GM21737 (cell line): ENCODE results near the gene PLEKHA7.

Experiments used
- ATAC-seq: cut with Tn5 transposase; IDR thresholded peaks from one replicate; pipeline ENCODE4 v1.9.1; 2021; ENCODE audit warnings: mild to moderate bottlenecking, moderate library complexity; ENCODE audit not compliant: unreplicated experiment

PLEKHA7 gene

DNA sequence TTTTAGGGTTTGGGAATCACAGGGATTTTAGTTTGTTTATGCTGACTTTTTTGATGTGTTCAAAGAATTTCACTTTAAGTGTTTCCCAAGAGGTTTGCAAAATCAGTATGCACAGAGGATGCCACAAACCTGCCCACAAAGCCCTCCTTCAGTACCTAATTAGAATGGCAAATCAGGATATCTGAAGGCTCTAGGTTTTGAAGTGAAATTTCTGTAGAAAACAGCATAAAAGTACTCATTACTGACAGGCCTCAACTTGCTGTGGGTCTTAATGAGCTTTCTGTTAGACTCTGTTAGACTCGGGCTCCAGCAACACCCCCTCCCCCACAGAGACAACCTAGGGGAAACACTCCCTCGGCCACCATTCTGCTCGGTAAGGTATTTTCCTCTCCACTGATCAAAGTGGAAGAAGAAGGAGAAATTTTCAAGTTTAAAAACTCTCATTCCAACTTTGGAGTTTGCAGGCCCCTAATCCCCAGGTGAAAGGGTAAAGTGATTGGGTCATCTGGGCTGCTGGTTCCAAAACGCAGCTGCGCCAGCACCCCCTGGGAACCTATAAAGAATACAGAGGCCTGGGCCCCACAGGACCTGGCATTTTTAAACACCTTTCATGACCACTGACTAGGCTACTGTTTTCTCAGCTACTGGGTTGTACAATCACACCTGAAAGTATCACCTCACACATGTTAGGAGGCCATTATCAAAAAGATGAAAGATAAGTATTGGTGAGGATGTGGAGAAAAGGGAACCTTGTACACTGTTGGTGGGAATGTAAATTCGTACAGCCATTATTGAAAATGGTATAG, 67.5 kb downstream of the PLEKHA7 start:
- peak; percentile 48 for ATAC-seq

DNA sequence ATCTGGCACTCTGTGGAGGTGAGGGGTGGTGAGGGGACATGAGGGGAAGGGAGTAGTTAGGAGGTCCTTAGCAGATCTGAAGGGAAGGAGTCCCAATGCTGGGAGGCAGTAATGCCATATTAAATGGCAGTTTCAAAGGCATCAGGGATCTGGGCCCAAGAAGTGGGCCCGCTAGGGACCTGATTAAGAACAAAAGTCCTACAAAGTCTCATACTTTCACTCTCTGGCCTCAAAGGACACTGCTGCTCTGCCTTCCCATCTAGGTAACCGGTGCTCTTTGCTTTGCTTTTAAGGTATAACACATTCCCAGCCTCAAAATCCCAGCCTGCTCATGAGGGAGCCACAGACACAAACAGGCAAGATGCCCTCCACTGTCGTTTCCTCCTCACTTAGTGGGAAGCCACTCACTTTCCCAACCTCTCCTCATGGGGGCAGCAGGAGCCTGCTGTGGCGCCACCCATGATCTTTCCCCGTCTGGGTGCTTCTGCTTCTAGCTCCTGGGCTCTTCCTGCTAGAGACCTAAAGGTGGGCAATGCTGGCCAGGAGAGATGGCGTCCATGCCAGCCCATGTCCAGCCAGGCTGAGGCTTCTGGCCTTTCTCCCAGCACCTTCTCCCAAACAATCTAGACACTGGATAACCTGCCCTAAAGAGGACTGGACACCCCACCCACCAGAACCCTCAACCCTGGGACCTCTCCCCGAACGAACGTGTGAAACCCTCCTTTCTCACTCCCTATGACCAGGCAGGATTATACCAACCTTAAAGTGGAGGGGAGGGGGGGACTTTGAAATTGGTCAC, 68.3 kb downstream of the PLEKHA7 start:
- peak; percentile 85 for ATAC-seq

DNA sequence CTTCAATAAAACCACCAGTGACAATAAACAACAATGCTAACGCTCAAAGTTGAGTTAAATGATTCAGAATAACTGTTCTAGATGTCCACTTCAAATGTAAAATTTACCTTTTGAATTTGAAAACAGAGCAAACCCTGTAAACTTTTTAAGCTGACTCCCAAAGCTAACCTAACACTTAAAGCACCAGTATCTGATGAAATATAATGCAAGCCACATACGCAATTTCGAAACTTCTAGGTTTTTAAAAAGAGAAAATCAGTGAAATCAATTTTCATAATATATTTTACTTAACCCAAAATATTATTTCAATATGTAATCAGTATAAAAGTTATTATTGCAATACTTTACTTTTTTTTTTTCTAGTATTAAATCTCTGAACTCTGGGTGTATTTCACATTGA, 71.3 kb downstream of the PLEKHA7 start:
- no peak for ATAC-seq

DNA sequence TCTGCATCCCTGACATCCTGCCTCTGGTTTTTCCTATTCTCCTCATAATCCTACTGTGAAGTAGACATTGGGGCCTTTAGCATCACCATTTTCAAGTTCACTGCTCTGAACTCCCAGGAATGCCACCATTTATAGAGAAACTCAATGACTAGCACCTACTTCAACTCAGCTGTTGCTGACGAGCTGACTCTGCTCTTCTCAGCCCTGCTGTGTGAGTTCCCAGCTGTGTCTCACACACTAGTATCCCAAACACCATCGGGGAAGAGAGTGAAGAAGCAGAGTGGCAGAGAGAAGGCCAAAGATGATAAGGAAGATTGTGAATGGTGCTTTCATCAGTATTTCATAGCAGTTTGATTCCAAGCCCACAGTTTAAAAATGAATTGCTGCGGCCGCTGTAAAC, 71.9 kb downstream of the PLEKHA7 start:
- ATAC-seq: no peak

DNA sequence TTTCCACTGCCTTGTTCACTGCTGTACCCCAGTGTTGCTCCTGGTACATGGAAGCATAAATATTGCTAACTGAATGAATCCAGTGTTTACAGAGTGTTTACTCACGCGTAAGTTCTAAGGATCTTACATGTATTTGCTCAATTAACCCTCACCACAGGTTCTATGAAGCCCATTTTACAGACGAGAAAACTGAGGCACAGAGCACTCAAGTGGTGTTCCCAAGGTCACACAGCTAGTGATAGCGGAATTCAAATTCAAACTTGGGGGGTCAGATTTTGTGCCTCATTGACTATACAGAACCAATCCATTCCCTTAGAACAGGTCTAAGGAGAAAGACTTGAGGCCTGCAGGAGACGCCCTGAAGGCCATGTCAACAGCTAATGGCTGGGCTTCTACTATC, 72.3 kb downstream of the PLEKHA7 start:
- ATAC-seq: no peak

DNA sequence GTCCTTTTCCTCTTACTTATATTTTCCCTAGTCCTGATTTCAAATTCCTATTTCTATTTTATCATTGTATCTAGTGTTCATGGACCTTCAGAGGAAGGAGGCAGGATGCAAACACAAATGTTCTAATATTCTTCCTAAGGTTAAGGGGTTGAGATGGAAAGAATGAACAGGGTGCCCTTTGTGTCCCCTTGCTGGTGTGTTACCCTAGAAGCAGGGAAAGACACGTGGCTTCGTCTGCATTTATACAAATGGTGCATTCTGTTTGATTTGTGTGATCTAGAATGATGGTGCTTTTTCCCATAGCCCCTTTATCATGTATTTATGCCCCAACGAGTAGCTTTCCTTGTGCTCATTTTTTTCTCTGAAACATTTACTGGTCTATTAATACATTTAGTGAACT, 76.2 kb downstream of the PLEKHA7 start:
- ATAC-seq: no peak

DNA sequence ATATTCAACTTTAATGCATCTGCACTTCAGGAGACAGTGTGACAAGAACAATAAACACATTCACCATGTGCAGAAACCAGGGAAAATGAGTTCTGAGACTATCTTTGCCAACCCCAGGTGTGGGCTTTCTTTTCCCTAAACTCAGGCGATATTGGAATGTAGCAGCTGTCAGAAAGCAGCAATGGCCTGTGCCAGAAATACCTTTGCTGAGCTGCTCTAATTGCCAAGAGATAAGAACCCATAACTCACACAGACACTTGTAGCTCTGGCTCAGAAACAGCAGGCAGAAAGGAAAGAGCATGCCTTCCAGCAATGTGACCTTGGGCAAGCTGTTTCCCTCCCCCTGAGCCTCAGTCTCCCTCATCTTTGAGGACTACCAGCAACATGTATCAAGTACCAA, 77.6 kb downstream of the PLEKHA7 start:
- ATAC-seq: no peak

DNA sequence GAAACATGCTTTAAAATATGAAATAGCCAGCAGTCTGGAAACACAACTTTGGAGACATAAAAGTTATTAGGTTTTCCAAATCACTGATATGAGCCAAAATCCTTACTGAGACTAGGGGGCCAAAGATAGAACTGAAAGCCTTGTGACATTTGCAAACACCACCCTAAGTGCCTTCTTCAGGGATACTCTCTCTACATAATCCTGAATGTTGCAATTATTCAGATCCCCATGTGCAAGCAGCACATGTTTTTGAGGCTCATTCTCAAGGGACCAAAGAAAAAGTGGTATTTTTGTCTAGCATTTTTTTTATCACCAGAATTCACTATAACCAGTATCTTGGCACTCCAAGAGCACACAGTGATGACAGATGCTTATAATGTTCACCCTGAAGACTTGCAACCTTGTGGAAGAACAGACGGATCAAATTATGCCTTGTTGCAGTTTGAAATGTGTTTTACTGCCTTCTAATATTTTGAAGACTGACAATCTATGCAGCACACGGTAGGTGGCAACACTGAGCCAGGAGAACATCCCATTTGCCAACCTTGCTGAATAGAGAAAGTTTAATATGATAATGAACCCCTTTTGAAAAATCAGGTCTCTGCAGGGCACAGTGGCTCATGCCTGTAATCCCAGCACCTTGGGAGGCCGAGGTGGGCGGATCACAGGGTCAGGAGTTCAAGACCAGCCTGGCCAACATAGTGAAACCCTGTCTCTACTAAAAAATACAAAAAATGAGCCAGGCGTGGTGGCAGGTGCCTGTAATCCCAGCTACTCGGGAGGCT, 78.5 kb downstream of the PLEKHA7 start:
- no peak for ATAC-seq

DNA sequence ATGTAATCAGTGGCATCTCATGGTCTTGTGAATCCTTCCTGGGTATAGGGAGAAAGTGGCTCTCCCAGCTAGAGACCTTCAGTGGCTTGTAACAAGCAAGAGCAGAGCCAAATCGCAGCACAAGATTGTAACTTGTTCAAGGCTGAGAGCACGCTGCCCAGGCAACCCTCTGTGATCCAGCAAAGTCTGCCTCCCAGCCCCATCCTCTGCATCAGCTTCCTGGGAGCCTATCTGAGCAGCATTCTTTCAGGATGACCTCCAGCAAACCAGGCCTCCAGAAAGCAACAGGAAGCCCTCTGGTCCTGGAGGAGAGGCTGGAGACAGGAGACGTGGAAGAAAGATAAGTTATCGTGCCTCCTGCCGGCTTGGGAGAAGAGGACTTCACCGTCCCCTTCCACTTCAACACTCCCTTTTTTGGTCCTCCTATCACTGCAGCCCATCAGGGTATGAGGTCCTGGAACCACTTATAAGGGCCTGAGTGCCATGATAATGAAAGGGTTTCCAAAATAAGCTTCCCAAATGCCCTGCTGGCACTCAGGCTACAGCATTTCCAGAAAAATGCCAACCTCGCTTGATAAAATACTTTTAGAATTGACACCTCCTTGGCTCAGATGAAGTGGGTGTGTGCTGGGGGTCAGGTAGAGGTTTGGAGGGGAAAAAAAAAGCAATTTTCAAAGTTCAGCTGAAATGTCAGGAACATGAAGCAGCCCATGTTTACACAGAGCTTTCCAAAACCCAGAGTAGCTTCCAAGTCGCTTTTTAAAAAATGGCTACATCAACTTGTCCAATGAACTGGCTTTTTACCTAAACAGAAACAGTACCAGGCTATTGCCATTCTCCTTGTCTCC, 80.2 kb downstream of the PLEKHA7 start:
- no peak for ATAC-seq

DNA sequence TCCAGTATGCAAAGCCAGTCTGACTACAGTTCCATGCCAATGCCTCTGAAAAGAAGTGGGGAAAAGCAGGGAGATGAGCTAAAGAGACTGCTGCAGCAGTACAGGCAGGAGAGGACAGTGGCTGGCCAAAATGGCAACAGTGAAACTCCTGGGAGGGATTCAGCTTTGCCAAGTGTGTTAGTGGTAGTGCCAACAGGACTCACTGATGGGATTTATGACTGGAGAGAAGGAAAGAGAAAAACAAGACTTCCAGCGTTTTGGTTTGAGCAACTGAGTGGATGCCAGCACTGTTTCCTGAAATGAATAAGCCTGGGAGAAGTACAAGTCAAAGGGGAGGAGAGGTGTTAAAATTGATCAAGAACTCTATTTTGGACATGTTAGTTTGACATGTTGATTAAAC, 80.9 kb downstream of the PLEKHA7 start:
- ATAC-seq: no peak

DNA sequence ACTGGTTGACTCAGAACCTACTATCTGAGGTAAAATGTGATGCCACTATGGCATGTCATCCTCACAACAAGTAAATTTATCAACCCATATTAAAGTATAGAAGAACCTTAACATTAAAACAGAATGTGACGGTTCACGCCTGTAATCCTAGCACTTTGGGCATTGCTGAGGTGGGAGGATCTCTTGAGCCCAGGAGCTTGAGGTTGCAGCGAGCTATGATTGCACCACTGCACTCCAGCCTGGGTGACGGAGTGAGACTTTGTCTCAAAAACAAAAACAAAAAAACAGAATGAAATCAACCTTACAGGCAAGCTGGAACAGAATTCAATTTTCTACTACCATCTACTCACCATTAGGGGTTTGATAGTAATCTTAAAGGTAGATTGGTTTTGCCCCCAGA, 86.2 kb downstream of the PLEKHA7 start:
- ATAC-seq: no peak

DNA sequence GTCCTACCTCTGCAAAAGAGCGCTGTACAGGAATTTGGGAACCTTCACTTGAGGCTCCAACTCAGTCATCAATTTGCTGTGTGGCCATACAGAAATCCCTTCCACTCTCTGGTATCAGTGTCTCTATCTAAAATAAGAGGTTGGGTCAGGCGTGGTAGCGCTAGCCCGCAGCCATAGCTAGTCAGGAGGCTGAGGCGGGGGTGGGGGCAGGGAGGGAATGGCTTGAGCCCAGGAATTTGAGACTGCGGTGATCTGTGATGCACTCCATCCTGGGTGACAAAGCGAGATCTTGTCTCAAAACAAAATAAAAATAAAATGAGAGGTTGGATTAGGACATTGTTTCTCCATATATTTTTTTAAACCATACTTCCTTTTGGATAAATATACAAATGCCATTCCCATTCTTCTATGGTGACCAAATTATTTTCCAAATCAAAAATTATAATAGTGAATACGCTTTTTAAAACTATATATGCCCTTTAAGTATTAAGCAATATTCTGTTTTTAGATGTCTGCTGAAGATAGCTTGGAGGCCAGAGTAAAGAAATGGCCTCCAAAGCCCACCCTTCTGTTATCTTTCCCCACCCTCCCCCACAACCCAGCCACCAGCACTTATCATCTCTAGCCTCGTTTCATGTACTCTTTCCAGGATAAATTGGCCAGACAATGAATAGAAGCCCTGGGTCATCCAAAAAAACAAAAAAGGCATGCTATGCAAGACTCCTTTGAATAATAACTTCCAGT, 87.2 kb downstream of the PLEKHA7 start:
- no peak for ATAC-seq

DNA sequence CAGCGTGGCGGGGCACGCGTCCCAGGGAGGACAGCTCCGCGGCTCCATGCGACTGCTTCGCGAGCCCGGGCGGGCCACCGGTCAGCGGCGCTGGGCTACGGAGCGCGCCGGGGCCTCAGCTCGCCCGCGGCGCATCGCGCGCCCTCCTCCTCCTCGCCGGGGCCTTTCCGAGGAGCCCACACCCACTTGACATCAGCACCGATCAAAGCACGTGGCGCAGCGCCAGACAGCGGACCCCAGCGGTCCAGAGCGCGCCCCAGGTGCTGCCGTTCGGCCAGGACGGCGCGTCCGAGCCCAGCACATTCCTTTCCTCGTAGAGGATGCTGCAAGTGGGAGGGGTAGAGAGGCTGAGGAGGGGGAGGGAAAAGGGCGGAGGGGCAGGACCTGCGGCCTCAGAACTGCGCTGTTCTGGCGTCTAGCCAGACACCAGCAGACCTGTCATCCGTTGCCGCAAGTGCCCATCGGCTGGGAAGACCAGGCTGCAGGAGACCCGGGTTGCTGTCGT, 88.6 kb downstream of the PLEKHA7 start:
- peak; percentile 27 for ATAC-seq

DNA sequence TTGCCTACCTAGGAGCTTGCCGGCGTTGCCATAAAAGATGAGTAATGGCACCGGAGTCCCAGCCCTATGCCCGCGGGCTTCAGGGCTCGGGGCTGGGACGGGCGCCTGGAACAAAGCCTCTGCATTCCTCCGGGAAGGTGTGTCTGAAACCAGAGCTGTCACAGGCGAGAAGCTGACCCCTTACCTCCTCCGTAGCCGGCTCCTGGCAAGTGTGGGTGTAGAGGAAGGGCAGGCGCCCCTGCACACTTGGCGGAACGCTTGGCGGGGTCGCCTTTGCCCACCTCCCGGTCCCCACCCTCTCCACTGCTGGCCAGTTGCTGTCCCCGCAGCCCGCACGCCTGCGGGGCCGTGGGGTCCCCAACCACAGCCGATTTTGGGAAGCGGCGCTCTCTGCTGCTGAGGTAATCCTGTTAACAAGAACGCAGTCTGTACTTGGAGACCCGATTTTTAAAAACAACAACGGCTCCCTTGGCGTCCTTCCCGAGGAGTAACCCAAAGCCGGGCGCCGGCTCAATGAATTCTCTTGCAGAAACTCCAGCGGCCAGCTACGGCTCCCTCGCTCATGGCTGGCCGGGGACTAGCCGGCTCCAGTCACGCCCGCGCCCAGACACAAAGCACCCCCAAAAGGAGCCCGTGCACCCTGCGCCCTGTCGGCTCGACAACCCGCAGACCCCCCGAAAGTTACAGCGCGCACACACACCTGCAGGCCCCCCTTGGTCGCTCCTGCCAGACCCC, 89.2 kb downstream of the PLEKHA7 start:
- ATAC-seq: peak; percentile 22

DNA sequence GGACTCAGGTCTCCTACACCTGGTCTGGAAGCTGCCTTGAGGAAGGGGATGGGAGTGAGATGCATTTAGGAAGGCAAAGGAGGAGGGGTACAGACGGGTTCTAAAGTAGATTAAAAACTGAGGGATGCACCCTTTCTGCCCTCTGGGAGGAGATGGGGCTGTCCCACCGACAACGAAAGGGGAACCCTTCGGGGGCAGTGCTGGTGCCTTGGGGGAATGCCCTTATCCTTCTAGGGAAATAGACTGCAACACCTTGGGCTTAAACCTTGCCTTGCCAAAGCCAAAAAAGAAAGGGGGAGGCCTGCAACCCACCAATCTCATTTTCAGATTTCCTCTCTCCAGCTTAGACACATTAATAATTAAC, 89.8 kb downstream of the PLEKHA7 start:
- ATAC-seq: peak; percentile 54

DNA sequence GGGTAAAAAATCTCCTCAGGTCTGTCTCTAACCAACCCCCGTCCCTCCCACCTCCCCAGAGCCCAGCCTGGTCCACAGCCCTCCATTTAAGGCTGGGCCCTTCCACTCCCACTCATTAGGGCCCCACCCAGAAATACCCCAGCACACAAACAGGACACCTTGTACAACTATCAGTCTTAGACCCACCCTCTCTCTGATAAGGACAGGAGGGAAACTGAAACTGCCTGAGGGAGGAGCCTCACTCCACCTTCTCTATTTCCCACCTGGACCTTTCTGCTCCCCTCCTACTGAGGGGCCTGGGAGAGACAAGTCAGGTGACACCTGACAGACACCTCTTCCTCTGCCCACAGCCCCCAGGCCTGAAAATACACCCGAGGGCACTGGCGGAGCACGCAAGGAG, 90.2 kb downstream of the PLEKHA7 start:
- peak; percentile 34 for ATAC-seq

DNA sequence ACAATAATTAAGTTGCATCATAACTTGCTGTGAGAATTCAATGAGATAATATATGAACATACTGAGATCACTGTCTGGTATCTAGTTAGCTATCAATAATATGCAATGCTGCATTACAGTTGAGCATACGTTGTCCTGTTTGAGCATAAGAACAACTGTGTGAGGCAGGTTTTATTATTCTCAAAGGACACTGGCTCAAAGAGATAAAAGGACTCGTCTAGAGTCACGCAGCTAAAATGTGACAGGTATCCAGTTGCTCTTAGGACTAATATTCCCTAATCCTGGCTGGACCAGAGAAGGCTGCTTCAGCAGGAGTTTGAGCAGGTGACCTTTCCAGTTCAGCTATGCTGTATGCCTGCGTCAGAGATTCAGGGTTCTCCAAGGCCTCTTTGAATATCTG, 92.5 kb downstream of the PLEKHA7 start:
- no peak for ATAC-seq

DNA sequence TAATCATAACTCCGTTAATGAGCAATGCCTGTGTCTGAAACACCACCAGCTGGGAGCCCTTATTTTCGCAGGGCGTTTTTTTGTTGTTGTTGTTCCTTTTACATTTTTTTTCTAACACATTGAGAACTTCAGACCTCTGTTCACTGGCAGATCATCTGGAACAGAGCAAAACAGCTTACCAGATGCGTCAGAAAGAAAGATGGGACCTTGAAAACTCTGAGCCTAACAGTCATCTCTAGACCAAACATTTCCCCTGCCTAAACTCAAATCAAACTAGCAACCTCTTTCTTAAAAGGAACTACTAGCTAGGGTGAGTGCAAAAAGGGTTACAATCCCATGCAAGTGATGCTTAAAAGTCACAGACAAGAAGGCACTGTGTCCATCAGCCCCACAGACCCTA, 93.2 kb downstream of the PLEKHA7 start:
- no peak for ATAC-seq

DNA sequence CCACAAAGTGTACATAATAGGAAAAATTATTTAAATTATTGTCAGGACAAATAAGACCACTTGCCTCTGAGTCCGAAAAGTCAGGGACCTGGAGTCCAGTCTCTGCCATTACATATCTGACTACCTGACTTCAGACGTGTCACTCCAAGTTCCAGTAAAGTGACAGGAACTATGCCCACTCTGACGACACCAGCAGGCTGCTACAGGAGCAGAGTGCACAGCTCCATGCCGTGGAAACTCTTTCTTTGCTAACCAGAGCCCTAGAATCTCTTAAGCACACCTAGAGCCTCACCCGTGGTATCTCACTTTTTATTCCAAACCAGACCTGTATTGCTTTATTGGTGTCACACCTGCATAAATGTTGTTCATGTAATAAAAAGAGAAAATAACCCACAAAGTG, 93.7 kb downstream of the PLEKHA7 start:
- no peak for ATAC-seq
